ENCODE data around the gene MYO9B. TPM values are rescaled to one million over a fixed set of nuclear protein-coding genes. Genes with fewer than 3 reads are reported as not detected.

Gene MYO9B
- total and polyA plus RNA-seq, 2 of the 13 experiments (the other 11 are each of a cell fraction or from before 2014, with no cell fraction given) = 18.0 to 18.3 TPM

DNA sequence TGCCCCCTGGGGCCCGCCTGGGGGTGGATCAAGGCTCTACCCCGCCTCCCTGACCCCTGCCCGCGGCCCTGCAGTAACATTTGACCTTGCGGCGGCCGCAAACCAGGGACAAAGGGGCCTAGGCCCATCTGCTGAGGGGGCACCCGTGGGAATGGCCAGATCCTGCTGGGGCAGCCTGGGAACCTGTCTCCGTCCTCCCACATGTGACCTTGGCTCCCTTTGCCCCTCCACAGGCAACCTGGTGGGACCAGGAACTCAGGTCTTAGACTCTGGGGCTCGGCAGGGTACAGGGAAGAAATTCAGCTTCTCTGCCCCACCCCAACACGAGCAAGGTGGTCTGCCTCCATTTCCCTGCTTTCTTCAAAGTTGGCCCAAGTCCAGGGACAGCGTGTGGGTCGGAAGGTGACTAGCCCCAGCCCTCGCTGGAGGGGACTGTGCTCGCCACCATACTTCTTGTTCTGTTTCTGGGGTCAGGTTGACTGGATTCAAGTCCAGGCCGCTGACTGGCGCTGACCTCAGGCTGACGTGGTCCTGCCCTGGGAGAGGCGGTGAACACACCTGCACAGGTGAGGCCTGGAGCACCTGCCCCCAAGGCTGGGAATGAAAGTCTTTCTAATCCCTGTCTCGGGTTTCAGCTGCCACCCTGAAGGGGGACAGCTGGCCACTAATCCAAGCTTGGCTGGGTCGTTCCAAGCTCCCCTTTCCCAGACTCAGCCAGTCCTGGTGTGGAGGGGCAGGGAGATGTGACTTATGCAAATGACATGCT, 172.6 kb downstream of the MYO9B start (continued):
- TF ChIP-seq ZNF75D (CRISPR knock-in tag; IDR thresholded peaks at IDR 0.05; ENCODE audit: borderline replicate concordance) (no peak), YEATS2 (CRISPR knock-in tag; IDR thresholded peaks at IDR 0.05; ENCODE audit: borderline replicate concordance) (no peak), CBFB (CRISPR knock-in tag; IDR thresholded peaks at IDR 0.05) (peak; percentile 100), MTA1 (CRISPR knock-in tag; IDR thresholded peaks at IDR 0.05; ENCODE audit: borderline replicate concordance) (peak; percentile 98), FOXP4 (CRISPR knock-in tag; IDR thresholded peaks at IDR 0.05) (peak; percentile 79), HOMEZ (CRISPR knock-in tag; IDR thresholded peaks at IDR 0.05; ENCODE audit: low read depth) (no peak; the same call in 1 of the 2 replicates), ZNF18 (CRISPR knock-in tag; IDR thresholded peaks at IDR 0.05; ENCODE audit: insufficient replicate concordance) (peak; percentile 37), HDAC1 (CRISPR knock-in tag; IDR thresholded peaks at IDR 0.05) (peak; percentile 97), REPIN1 (CRISPR knock-in tag; IDR thresholded peaks at IDR 0.05; ENCODE audit: borderline replicate concordance, low read depth) (peak; percentile 83; the same call in 1 of the 2 replicates), CREM (IDR thresholded peaks at IDR 0.05) (peak; percentile 84), CREM (CRISPR knock-in tag; IDR thresholded peaks at IDR 0.05) (no peak), CREB1 (IDR thresholded peaks at IDR 0.05) (no peak), CREB1 (CRISPR knock-in tag; IDR thresholded peaks at IDR 0.05) (peak; percentile 31; the same call in 1 of the 2 replicates), TCF7 (IDR thresholded peaks at IDR 0.05; ENCODE audit: low read depth) (peak; percentile 91), SMARCE1 (IDR thresholded peaks at IDR 0.05; ENCODE audit: borderline replicate concordance) (no peak), ZNF441 (CRISPR knock-in tag; IDR thresholded peaks at IDR 0.05; ENCODE audit: borderline replicate concordance) (no peak)
- TF ChIP-seq, protein P1, sequence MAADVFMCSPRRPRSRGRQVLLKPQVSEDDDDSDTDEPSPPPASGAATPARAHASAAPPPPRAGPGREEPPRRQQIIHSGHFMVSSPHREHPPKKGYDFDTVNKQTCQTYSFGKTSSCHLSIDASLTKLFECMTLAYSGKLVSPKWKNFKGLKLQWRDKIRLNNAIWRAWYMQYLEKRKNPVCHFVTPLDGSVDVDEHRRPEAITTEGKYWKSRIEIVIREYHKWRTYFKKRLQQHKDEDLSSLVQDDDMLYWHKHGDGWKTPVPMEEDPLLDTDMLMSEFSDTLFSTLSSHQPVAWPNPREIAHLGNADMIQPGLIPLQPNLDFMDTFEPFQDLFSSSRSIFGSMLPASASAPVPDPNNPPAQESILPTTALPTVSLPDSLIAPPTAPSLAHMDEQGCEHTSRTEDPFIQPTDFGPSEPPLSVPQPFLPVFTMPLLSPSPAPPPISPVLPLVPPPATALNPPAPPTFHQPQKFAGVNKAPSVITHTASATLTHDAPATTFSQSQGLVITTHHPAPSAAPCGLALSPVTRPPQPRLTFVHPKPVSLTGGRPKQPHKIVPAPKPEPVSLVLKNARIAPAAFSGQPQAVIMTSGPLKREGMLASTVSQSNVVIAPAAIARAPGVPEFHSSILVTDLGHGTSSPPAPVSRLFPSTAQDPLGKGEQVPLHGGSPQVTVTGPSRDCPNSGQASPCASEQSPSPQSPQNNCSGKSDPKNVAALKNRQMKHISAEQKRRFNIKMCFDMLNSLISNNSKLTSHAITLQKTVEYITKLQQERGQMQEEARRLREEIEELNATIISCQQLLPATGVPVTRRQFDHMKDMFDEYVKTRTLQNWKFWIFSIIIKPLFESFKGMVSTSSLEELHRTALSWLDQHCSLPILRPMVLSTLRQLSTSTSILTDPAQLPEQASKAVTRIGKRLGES (CRISPR knock-in tag; IDR thresholded peaks at IDR 0.05; ENCODE audit: borderline replicate concordance) = no peak
- TF ChIP-seq, protein P2, sequence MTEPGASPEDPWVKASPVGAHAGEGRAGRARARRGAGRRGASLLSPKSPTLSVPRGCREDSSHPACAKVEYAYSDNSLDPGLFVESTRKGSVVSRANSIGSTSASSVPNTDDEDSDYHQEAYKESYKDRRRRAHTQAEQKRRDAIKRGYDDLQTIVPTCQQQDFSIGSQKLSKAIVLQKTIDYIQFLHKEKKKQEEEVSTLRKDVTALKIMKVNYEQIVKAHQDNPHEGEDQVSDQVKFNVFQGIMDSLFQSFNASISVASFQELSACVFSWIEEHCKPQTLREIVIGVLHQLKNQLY (CRISPR knock-in tag; IDR thresholded peaks at IDR 0.05) = peak; percentile 78; the same call in 1 of the 2 replicates
- TF ChIP-seq, protein P3, sequence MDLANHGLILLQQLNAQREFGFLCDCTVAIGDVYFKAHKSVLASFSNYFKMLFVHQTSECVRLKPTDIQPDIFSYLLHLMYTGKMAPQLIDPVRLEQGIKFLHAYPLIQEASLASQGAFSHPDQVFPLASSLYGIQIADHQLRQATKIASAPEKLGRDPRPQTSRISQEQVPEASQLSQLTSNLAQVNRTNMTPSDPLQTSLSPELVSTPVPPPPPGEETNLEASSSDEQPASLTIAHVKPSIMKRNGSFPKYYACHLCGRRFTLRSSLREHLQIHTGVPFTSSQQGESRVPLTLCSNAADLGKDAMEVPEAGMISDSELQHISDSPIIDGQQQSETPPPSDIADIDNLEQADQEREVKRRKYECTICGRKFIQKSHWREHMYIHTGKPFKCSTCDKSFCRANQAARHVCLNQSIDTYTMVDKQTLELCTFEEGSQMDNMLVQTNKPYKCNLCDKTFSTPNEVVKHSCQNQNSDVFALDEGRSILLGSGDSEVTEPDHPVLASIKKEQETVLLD (CRISPR knock-in tag; IDR thresholded peaks at IDR 0.05; ENCODE audit: low read depth) = no peak
